Colonic mucosa (tissue), 4 donors: ENCODE data around the gene NRP2. TPM values are rescaled to one million over a fixed set of nuclear protein-coding genes. Genes with fewer than 3 reads are reported as not detected.

ENCODE experiments used
- DNase-seq: peaks from one replicate; pipeline ENCODE4 v3.0.0-alpha.2; 2020
- H3K27ac ChIP-seq: fragments of 200-600 bp; one replicate; pipeline ENCODE4 v1.8.0; 2021
- H3K27me3 ChIP-seq: fragments of 200-600 bp; one replicate; pipeline ENCODE4 v1.8.0; 2021
- H3K36me3 ChIP-seq: fragments of 200-600 bp; one replicate; pipeline ENCODE4 v1.8.0; 2021
- H3K4me1 ChIP-seq: fragments of 200-600 bp; one replicate; pipeline ENCODE4 v1.8.0; 2021; ENCODE audit warnings: mild to moderate bottlenecking
- H3K4me3 ChIP-seq: fragments of 200-600 bp; one replicate; pipeline ENCODE4 v1.8.0; 2021
- H3K9ac ChIP-seq, 2 donors: one replicate each; pipeline ENCODE4 v1.7.0; 2013; ENCODE audit warnings: control low read depth in 2 of 2, low read depth in 2 of 2, low read length in 2 of 2
- H3K9me3 ChIP-seq: fragments of 200-600 bp; one replicate; pipeline ENCODE4 v1.8.0; 2021
- CTCF ChIP-seq: fragments of 200-600 bp; IDR thresholded peaks from one replicate; pipeline ENCODE4 v1.8.0; 2022; ENCODE audit warnings: antibody characterized with exemption, mild to moderate bottlenecking
- intact Hi-C: fragments of 100-400 bp; cut with DNase I; formaldehyde crosslinking; loops from one replicate; pipeline ENCODE4 v1.14.1; 2022
- total RNA-seq, 2 donors: library from RNA; stranded (reverse); fragmentation: NEBNext Ultra II Directional in 1 of 2; extraction: Animal tissue kit (Norgen Biotek cat#: 25700) in 1 of 2; gene quantifications; one replicate each; pipeline ENCODE4 v1.2.1, GENCODE V29; 2021
- donor health status: healthy.
- donor health status: DM: no; HTN: no; CAD: no.
- donor health status: DM: no; HTN: no; CAD: no.

Gene NRP2
- total RNA-seq, 2 donors from 2014 or later = 5.4 to 25.2 TPM

DNA sequence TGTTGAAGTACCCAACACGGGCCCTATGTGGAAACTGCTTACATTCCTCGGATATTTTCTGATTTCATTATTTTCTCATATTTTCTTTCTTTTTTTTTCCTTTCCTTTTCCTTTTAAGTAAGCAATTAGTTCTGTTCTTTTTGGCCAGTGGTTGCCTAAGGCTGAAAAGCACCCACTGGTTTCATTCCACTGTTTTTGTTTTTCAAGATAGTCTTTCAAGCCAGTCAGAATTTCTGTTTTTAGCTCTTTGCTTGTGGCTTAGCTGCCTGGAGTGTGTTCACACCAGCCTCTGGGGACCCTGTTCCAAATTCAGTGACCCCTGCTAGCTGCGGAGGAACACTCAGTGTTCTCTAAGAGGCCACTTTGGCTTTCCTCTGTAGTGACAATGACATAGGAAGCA is 73.6 kb downstream of the NRP2 start:
- H3K4me1 ChIP-seq = no peaks in the 10 kb centered on the region
- H3K27ac ChIP-seq = peak overlapping the region; percentile 53

GRCh38 chr2:205757271-205757670 is 75.0 kb downstream of the NRP2 start:
- intact Hi-C loops = no loop called here
- no peaks in the 10 kb centered on the region for H3K4me1 ChIP-seq
- DNase-seq = no peak
- no peak overlapping the region for H3K27ac ChIP-seq
- H3K9me3 ChIP-seq = no peaks in the 10 kb centered on the region
- H3K27me3 ChIP-seq = no peaks in the 10 kb centered on the region
- TF ChIP-seq CTCF = no peak
- H3K4me3 ChIP-seq = no peak overlapping the region
- H3K9ac ChIP-seq = no peak overlapping the region
- H3K36me3 ChIP-seq = no peaks in the 10 kb centered on the region

More for the DNA sequence above, 73.6 kb downstream of the NRP2 start:
- Histone ChIP-seq H3K9ac (no peak overlapping the region), H3K36me3 (no peaks in the 10 kb centered on the region), H3K27me3 (no peaks in the 10 kb centered on the region), H3K4me3 (no peak overlapping the region), H3K9me3 (no peaks in the 10 kb centered on the region)
- TF ChIP-seq CTCF = no peak
- DNase-seq = no peak
- intact Hi-C loops = no loop called here

DNA sequence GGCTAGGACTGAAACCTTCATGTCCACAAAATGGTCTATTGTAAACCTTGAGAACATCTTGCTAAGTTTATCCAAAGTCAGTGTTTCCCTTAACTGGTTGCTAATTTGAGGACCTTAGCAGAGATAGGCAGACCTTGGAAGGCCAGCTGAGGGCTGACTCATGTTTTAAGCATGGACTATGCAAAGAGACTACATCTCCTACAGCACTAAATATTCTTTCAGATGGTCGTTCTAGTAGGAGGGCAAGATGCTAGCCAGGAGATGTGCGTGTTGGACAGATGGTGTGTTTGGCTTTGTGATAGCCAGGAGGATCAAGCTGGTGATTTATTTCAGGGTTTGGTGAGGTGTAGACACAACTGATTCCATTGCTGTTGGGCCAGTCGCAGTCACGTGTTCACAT is 75.8 kb downstream of the NRP2 start:
- intact Hi-C loops = no loop called here
- H3K4me3 ChIP-seq = no peak overlapping the region
- H3K9ac ChIP-seq = no peak overlapping the region
- no peaks in the 10 kb centered on the region for H3K4me1 ChIP-seq
- TF ChIP-seq CTCF = no peak
- no peaks in the 10 kb centered on the region for H3K36me3 ChIP-seq
- no peaks in the 10 kb centered on the region for H3K9me3 ChIP-seq
- DNase-seq = no peak
- no peaks in the 10 kb centered on the region for H3K27me3 ChIP-seq
- no peak overlapping the region for H3K27ac ChIP-seq

GRCh38 chr2:205758500-205758899 is 76.2 kb downstream of the NRP2 start:
- Histone ChIP-seq H3K9me3 (no peaks in the 10 kb centered on the region), H3K4me1 (no peaks in the 10 kb centered on the region), H3K27me3 (no peaks in the 10 kb centered on the region), H3K9ac (no peak overlapping the region), H3K36me3 (no peaks in the 10 kb centered on the region), H3K4me3 (no peak overlapping the region), H3K27ac (no peak overlapping the region)
- no peak for DNase-seq
- intact Hi-C loops = no loop called here
- no peak for TF ChIP-seq CTCF

DNA sequence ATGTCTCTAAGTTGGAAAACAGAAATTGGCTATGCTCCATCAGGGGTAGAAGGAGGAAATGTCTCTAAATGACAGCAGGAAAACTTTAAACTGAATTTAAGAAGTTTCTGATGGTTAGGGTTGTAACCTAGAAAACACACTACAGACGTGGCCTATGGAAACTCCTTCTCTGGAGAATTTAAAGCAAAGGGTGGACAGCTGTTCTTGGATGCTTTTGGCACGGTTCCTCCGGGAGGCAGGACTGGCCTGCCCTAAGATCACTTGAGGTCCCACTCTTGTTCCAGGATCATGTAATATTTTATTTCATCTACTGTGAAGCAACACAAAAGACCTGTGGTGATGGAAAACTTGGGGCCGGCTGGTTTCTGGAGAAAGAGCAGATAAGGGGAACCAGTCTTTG is 77.0 kb downstream of the NRP2 start:
- Histone ChIP-seq H3K27me3 (no peaks in the 10 kb centered on the region), H3K4me3 (no peak overlapping the region), H3K27ac (no peak overlapping the region), H3K9me3 (no peaks in the 10 kb centered on the region), H3K4me1 (no peaks in the 10 kb centered on the region), H3K9ac (no peak overlapping the region), H3K36me3 (no peaks in the 10 kb centered on the region)
- DNase-seq = no peak
- intact Hi-C loops = no loop called here
- no peak for TF ChIP-seq CTCF

DNA sequence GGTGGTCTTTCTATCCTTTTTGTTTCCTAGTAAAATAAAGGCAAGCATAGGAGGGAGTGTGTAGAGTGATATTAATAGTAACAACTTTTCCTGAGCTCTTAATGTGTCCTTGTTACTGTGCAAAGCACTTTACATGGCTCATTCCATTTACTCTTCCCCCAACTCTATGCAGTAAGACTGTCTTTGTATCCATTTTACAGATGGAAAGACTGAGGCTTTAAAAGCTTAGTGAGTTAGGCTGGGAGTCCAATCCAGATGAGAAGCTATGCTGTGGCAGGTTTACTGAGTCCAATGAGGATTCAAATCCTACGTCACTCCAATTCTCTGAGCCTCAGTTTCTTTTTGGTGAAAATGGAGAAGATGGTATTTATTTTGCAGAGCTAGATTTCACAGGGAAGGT is 77.4 kb downstream of the NRP2 start:
- no peaks in the 10 kb centered on the region for H3K27me3 ChIP-seq
- no peak for DNase-seq
- H3K4me1 ChIP-seq = no peaks in the 10 kb centered on the region
- TF ChIP-seq CTCF = no peak
- no peaks in the 10 kb centered on the region for H3K36me3 ChIP-seq
- H3K27ac ChIP-seq = no peak overlapping the region
- H3K4me3 ChIP-seq = no peak overlapping the region
- no peaks in the 10 kb centered on the region for H3K9me3 ChIP-seq
- H3K9ac ChIP-seq = no peak overlapping the region
- intact Hi-C loops = loop anchor here (10.0 kb wide), 1 partner anchor 165 kb away; no protein-coding TSS in a partner anchor
